ENCODE data around the gene JKAMP.
A peak's percentile ranks its signal among the peaks of the same experiment; 100 is the strongest.

The JKAMP gene

GRCh38 chr14:59460378-59460777, 23.9 kb upstream of the JKAMP start:
- TF ChIP-seq POLR2A (IDR thresholded peaks at IDR 0.05; ENCODE audit: low read depth, low read length) = no peak
- no peak for TF ChIP-seq POLR2AphosphoS5 (IDR thresholded peaks at IDR 0.05; ENCODE audit: low read depth, low read length)
- TF ChIP-seq TAF1 (IDR thresholded peaks at IDR 0.05; ENCODE audit: borderline replicate concordance, low read depth, low read length) = no peak
- no peak for FAIRE-seq

GRCh38 chr14:59461891-59462290, 22.4 kb upstream of the JKAMP start:
- no peak for FAIRE-seq
- DNase-seq (ENCODE audit: insufficient read length) = no peak
- TF ChIP-seq TAF1 (IDR thresholded peaks at IDR 0.05; ENCODE audit: borderline replicate concordance, low read depth, low read length) (no peak), POLR2AphosphoS5 (IDR thresholded peaks at IDR 0.05; ENCODE audit: low read depth, low read length) (no peak), POLR2A (IDR thresholded peaks at IDR 0.05; ENCODE audit: low read depth, low read length) (no peak)

More at GRCh38 chr14:59460378-59460777, 23.9 kb upstream of the JKAMP start:
- no peak for DNase-seq (ENCODE audit: insufficient read length)

- DNase-seq (ENCODE audit: insufficient read length) = no peak
- peak; percentile 70 for FAIRE-seq
- no peak for TF ChIP-seq TAF1 (IDR thresholded peaks at IDR 0.05; ENCODE audit: borderline replicate concordance, low read depth, low read length)
Measured at GRCh38 chr14:59463787-59464485, 20.4 kb upstream of the JKAMP start.

- peak; percentile 50 for FAIRE-seq
- peak; percentile 62 for DNase-seq (ENCODE audit: insufficient read length)
- no peak for TF ChIP-seq POLR2A (IDR thresholded peaks at IDR 0.05; ENCODE audit: low read depth, low read length)
- no peak for TF ChIP-seq TAF1 (IDR thresholded peaks at IDR 0.05; ENCODE audit: borderline replicate concordance, low read depth, low read length)
- no peak for TF ChIP-seq POLR2AphosphoS5 (IDR thresholded peaks at IDR 0.05; ENCODE audit: low read depth, low read length)
Measured at GRCh38 chr14:59464486-59465315, 19.6 kb upstream of the JKAMP start.

- TF ChIP-seq POLR2A (IDR thresholded peaks at IDR 0.05; ENCODE audit: low read depth, low read length) = no peak
- TF ChIP-seq TAF1 (IDR thresholded peaks at IDR 0.05; ENCODE audit: borderline replicate concordance, low read depth, low read length) = no peak
- TF ChIP-seq POLR2AphosphoS5 (IDR thresholded peaks at IDR 0.05; ENCODE audit: low read depth, low read length) = no peak
- DNase-seq (ENCODE audit: insufficient read length) (no peak), FAIRE-seq (no peak)
Measured at GRCh38 chr14:59465316-59466135, 18.8 kb upstream of the JKAMP start, which contains the start of gene GPR135. Gene GPR135 (minus strand): TSS chr14:59465380. CDS start chr14:59465226, 154 bp downstream.

GRCh38 chr14:59474172-59474571, 10.1 kb upstream of the JKAMP start:
- DNase-seq (ENCODE audit: insufficient read length) (no peak), FAIRE-seq (no peak)
- TF ChIP-seq TAF1 (IDR thresholded peaks at IDR 0.05; ENCODE audit: borderline replicate concordance, low read depth, low read length) = no peak
- no peak for TF ChIP-seq POLR2A (IDR thresholded peaks at IDR 0.05; ENCODE audit: low read depth, low read length)

- peak; percentile 27 for FAIRE-seq
- TF ChIP-seq TAF1 (IDR thresholded peaks at IDR 0.05; ENCODE audit: borderline replicate concordance, low read depth, low read length) (no peak), POLR2AphosphoS5 (IDR thresholded peaks at IDR 0.05; ENCODE audit: low read depth, low read length) (no peak), POLR2A (IDR thresholded peaks at IDR 0.05; ENCODE audit: low read depth, low read length) (no peak)
- DNase-seq (ENCODE audit: insufficient read length) = no peak
Measured at GRCh38 chr14:59475709-59476108, 8.6 kb upstream of the JKAMP start.

- no peak for TF ChIP-seq POLR2AphosphoS5 (IDR thresholded peaks at IDR 0.05; ENCODE audit: low read depth, low read length)
- no peak for TF ChIP-seq TAF1 (IDR thresholded peaks at IDR 0.05; ENCODE audit: borderline replicate concordance, low read depth, low read length)
- no peak for TF ChIP-seq POLR2A (IDR thresholded peaks at IDR 0.05; ENCODE audit: low read depth, low read length)
- FAIRE-seq (no peak), DNase-seq (ENCODE audit: insufficient read length) (no peak)
Measured at GRCh38 chr14:59478540-59478939, 5.8 kb upstream of the JKAMP start.

GRCh38 chr14:59480166-59480565, 4.2 kb upstream of the JKAMP start:
- FAIRE-seq (no peak), DNase-seq (ENCODE audit: insufficient read length) (no peak)
- TF ChIP-seq POLR2A (IDR thresholded peaks at IDR 0.05; ENCODE audit: low read depth, low read length) = no peak
- TF ChIP-seq POLR2AphosphoS5 (IDR thresholded peaks at IDR 0.05; ENCODE audit: low read depth, low read length) = no peak
- TF ChIP-seq TAF1 (IDR thresholded peaks at IDR 0.05; ENCODE audit: borderline replicate concordance, low read depth, low read length) = no peak

- no peak for FAIRE-seq
- no peak for DNase-seq (ENCODE audit: insufficient read length)
- TF ChIP-seq POLR2A (IDR thresholded peaks at IDR 0.05; ENCODE audit: low read depth, low read length) (no peak), TAF1 (IDR thresholded peaks at IDR 0.05; ENCODE audit: borderline replicate concordance, low read depth, low read length) (no peak), POLR2AphosphoS5 (IDR thresholded peaks at IDR 0.05; ENCODE audit: low read depth, low read length) (no peak)
Measured at GRCh38 chr14:59481407-59481806, 2.9 kb upstream of the JKAMP start.

- TF ChIP-seq TAF1 (IDR thresholded peaks at IDR 0.05; ENCODE audit: borderline replicate concordance, low read depth, low read length) (no peak), POLR2AphosphoS5 (IDR thresholded peaks at IDR 0.05; ENCODE audit: low read depth, low read length) (no peak), POLR2A (IDR thresholded peaks at IDR 0.05; ENCODE audit: low read depth, low read length) (no peak)
- DNase-seq (ENCODE audit: insufficient read length) = no peak
- no peak for FAIRE-seq
Measured at GRCh38 chr14:59481871-59482540, 2.3 kb upstream of the JKAMP start.
